ENCODE data around the gene SH3PXD2A. TPM values are rescaled to one million over a fixed set of nuclear protein-coding genes. Genes with fewer than 3 reads are reported as not detected.
"Not testable (repeated sequence)": the region's sequence is repeated elsewhere in the genome, so short reads cannot be mapped to it uniquely, and the experiment has no call there.

Gene SH3PXD2A
- total RNA-seq, 8 experiments from 2014 or later: 7.8 to 34.3 (median 12.8) TPM

GRCh38 chr10:103769176-103769575 lies 86.2 kb downstream of the SH3PXD2A start:
- WGBS, 10 experiments: 80 to 100% (median 97%) methylated on average over 1 to 10 of the region's 10 CpGs
- in situ Hi-C loops (cut with MboI; ENCODE audit: low pct_unique_long_range_greater_than_20kb in 2 of 9, low sequenced_read_pairs in 9 of 9, unreplicated experiment in 9 of 9): no loop called here
- Histone ChIP-seq H3K4me3 (no peak overlapping the region), H3K4me1 (replicated peaks in 1 of 2) (peaks cover 15 to 16% of the 10 kb centered on the region in 2 donors), H3K27ac (no peak overlapping the region)
- no peak for ATAC-seq (replicated peaks in 6 of 8)

- WGBS, 10 experiments: 63 to 100% (median 86%) methylated on average over 1 to 11 of the region's 11 CpGs; no CpG with 5 or more reads in 2 of the 10 experiments
- in situ Hi-C loops (cut with MboI; ENCODE audit: low pct_unique_long_range_greater_than_20kb in 2 of 9, low sequenced_read_pairs in 9 of 9, unreplicated experiment in 9 of 9): no loop called here
- peaks cover 16% of the 10 kb centered on the region in 2 donors for H3K4me1 ChIP-seq (replicated peaks in 1 of 2)
- no peak for ATAC-seq (replicated peaks in 6 of 8)
- no peak overlapping the region for H3K4me3 ChIP-seq
- no peak overlapping the region for H3K27ac ChIP-seq
These were observed 87.0 kb downstream of the SH3PXD2A start for GRCh38 chr10:103768345-103768744.

- ATAC-seq (replicated peaks in 6 of 8): no peak
- peaks cover 10 to 15% of the 10 kb centered on the region in 2 donors for H3K4me1 ChIP-seq (replicated peaks in 1 of 2)
- H3K4me3 ChIP-seq: no peak overlapping the region
- in situ Hi-C loops (cut with MboI; ENCODE audit: low pct_unique_long_range_greater_than_20kb in 2 of 9, low sequenced_read_pairs in 9 of 9, unreplicated experiment in 9 of 9): no loop called here
- WGBS, 10 experiments: 40 to 100% (median 43%) methylated on average over 1 of the region's 1 CpG; no CpG with 5 or more reads in 7 of the 10 experiments
- H3K27ac ChIP-seq: no peak overlapping the region
These were observed 87.6 kb downstream of the SH3PXD2A start for GRCh38 chr10:103767756-103768155.

DNA sequence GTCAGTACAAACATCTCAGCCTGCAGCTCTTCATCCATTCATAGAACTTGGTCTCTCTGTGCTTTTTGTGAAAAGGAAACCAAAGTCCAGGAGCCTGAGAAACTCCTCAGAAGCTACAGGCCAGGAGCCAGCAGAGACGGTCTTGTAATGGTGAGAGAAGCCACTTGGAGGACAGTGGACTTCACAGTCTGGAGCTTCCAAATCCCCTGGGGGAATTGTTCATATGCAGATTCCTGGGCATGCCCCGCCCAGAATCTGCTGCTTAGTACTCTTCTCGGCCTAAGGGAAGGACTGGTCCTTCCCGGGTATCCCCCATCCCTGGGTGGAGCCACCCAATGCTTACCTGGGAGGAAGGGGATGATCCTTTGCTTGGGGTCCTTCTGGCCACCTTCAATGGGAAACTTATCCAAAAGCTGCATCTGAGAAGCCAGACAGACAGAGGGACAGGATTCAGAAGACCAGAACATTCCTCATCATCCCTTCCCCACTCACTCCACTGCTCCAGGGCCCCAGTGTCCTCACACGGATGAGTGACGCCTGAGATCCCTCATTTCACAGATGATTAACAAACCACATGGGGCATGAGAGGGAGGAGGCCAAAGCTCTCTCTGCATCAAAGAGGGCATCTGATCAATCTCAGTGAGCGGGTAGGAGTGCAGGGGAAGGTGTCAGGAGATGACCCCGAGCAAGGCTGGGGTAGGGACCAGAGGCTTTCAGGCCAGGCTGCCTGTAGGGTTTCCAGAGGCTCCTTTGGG lies 88.4 kb downstream of the SH3PXD2A start:
- WGBS, 10 experiments: 62 to 90% (median 80%) methylated on average over 1 to 4 of the region's 8 CpGs; no CpG with 5 or more reads in 5 of the 10 experiments
- in situ Hi-C loops (cut with MboI; ENCODE audit: low pct_unique_long_range_greater_than_20kb in 2 of 9, low sequenced_read_pairs in 9 of 9, unreplicated experiment in 9 of 9): no loop called here
- ATAC-seq (replicated peaks in 6 of 8): peak in 3 of 8 experiments; percentile 85 to 91 (median 91)
- Histone ChIP-seq H3K4me1 (replicated peaks in 1 of 2) (peaks cover 5 to 6% of the 10 kb centered on the region in 2 donors), H3K4me3 (no peak overlapping the region), H3K27ac (no peak overlapping the region)

DNA sequence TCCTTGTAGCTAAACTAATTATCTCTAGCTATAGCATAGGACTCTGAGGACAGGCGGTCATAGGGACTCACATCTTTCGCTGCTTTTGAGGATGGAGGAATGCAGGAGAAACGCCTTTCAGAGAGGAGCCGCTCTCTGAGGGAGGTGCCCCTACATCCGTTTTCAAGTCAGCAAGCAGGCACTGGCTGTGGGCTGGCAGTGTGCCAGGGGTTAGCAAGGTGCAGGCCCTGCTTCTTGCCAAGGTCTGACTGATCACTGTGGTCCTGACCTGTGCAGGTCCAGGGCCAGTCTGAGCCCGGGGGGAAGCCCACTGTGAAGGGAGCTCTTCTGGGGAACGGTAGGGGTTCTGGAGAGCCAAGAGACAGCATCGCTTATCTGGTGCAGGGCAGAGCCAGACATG lies 89.4 kb downstream of the SH3PXD2A start:
- 54 to 100% (median 96%) methylated on average over 1 to 4 of the region's 8 CpGs; no CpG with 5 or more reads in 4 of the 10 experiments for WGBS, 10 experiments
- Histone ChIP-seq H3K27ac (no peak overlapping the region), H3K4me1 (replicated peaks in 1 of 2) (peaks cover 2 to 3% of the 10 kb centered on the region in 2 donors), H3K4me3 (no peak overlapping the region)
- ATAC-seq (replicated peaks in 6 of 8): no peak
- in situ Hi-C loops (cut with MboI; ENCODE audit: low pct_unique_long_range_greater_than_20kb in 2 of 9, low sequenced_read_pairs in 9 of 9, unreplicated experiment in 9 of 9): no loop called here

GRCh38 chr10:103765168-103765567 lies 90.2 kb downstream of the SH3PXD2A start:
- in situ Hi-C loops (cut with MboI; ENCODE audit: low pct_unique_long_range_greater_than_20kb in 2 of 9, low sequenced_read_pairs in 9 of 9, unreplicated experiment in 9 of 9): no loop called here

DNA sequence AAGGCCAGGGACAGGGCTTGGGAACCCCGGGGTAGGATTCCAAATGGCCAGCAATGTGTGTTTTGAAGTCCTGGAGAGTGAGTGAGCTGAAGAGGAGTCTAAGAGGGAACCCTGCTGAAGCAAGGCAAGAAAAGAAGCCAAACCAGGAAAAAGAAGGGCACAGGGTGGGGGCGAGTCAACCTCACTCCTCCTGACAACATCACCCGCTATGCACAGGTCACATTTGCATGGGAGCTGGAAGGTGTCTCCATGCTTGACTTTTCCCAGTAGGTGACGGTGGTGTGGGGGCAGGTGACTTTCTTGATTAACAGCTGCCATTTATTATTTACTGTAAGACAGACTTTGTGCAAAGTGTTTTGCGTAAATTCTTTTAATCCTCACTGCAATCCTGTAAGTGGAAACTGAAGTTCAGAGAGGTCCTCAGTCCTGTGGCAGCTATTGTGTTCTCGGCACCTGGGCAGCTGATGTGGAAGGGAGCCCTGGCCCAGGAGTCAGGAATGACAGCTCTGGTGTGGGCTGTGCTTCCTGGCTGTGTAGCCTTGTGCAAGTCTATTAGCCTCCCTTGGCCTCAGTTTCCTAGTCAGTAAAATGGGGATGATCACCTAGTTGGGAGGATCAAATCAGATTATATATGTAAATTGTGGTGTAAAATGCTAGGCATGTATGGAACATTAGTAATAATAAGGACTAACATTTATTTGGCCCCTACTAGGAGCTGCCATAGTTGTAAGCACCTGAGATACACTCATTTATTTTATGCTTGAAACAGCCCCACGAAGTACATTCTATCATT lies 90.9 kb downstream of the SH3PXD2A start:
- 60 to 100% (median 93%) methylated on average over 1 to 4 of the region's 7 CpGs for WGBS, 10 experiments
- no peak overlapping the region for H3K4me3 ChIP-seq
- ATAC-seq (replicated peaks in 6 of 8): no peak
- peaks cover 7 to 8% of the 10 kb centered on the region in 2 donors for H3K4me1 ChIP-seq (replicated peaks in 1 of 2)
- no peak overlapping the region for H3K27ac ChIP-seq
- in situ Hi-C loops (cut with MboI; ENCODE audit: low pct_unique_long_range_greater_than_20kb in 2 of 9, low sequenced_read_pairs in 9 of 9, unreplicated experiment in 9 of 9): no loop called here

More at GRCh38 chr10:103765168-103765567, 90.2 kb downstream of the SH3PXD2A start:
- no peak overlapping the region for H3K4me3 ChIP-seq
- WGBS, 10 experiments: 71 to 100% (median 92%) methylated on average over 1 to 2 of the region's 6 CpGs; no CpG with 5 or more reads in 3 of the 10 experiments
- ATAC-seq (replicated peaks in 6 of 8): no peak
- H3K4me1 ChIP-seq (replicated peaks in 1 of 2): peaks cover 2 to 3% of the 10 kb centered on the region in 2 donors
- H3K27ac ChIP-seq: no peak overlapping the region

GRCh38 chr10:103763374-103764202 lies 91.8 kb downstream of the SH3PXD2A start:
- 63 to 100% (median 82%) methylated on average over 1 to 3 of the region's 7 CpGs; no CpG with 5 or more reads in 4 of the 10 experiments for WGBS, 10 experiments
- Histone ChIP-seq H3K4me3 (no peak overlapping the region), H3K4me1 (replicated peaks in 1 of 2) (peaks cover 16% of the 10 kb centered on the region in 2 donors), H3K27ac (no peak overlapping the region)
- in situ Hi-C loops (cut with MboI; ENCODE audit: low pct_unique_long_range_greater_than_20kb in 2 of 9, low sequenced_read_pairs in 9 of 9, unreplicated experiment in 9 of 9): no loop called here
- ATAC-seq (replicated peaks in 6 of 8): peak in 4 of 8 experiments; percentile 29 to 50 (median 49)

- WGBS, 10 experiments: 92 to 100% (median 100%) methylated on average over 1 to 2 of the region's 2 CpGs; no CpG with 5 or more reads in 4 of the 10 experiments
- in situ Hi-C loops (cut with MboI; ENCODE audit: low pct_unique_long_range_greater_than_20kb in 2 of 9, low sequenced_read_pairs in 9 of 9, unreplicated experiment in 9 of 9): no loop called here
- Histone ChIP-seq H3K27ac (no peak overlapping the region), H3K4me1 (replicated peaks in 1 of 2) (peaks cover 16 to 18% of the 10 kb centered on the region in 2 donors), H3K4me3 (no peak overlapping the region)
- ATAC-seq (replicated peaks in 6 of 8): no peak
These were observed 92.5 kb downstream of the SH3PXD2A start for GRCh38 chr10:103762916-103763315.

DNA sequence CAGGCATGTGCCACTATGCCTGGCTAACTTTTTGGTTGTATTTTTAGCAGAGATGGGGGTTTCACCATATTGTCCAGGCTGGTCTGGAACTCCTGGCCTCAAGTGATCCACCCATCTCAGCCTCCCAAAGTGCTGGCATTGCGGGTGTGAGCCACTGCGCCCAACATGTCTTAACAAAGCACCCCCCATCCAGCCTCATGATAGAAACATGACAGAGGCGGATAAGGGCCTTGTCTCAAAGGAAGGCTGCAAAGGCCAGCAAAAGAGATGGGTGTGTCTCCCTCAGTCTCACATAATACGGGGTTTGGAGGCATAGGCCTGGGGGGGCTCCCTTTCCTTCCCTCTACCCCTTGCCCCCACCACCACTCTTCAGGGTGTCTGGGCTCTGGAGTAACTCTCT lies 93.2 kb downstream of the SH3PXD2A start:
- H3K27ac ChIP-seq: no peak overlapping the region
- 86% methylated on average over 1 of the region's 4 CpGs; no CpG with 5 or more reads in 9 of the 10 experiments for WGBS, 10 experiments

GRCh38 chr10:103761075-103761920 lies 94.1 kb downstream of the SH3PXD2A start:
- Histone ChIP-seq H3K4me3 (no peak overlapping the region), H3K27ac (no peak overlapping the region), H3K4me1 (replicated peaks in 1 of 2) (peaks cover 16 to 18% of the 10 kb centered on the region in 2 donors)
- in situ Hi-C loops (cut with MboI; ENCODE audit: low pct_unique_long_range_greater_than_20kb in 2 of 9, low sequenced_read_pairs in 9 of 9, unreplicated experiment in 9 of 9): no loop called here
- no peak for ATAC-seq (replicated peaks in 6 of 8)
- 36 to 100% (median 90%) methylated on average over 1 to 7 of the region's 7 CpGs; no CpG with 5 or more reads in 3 of the 10 experiments for WGBS, 10 experiments

More for the DNA sequence above, 93.2 kb downstream of the SH3PXD2A start:
- no peak for ATAC-seq (replicated peaks in 6 of 8)
- in situ Hi-C loops (cut with MboI; ENCODE audit: low pct_unique_long_range_greater_than_20kb in 2 of 9, low sequenced_read_pairs in 9 of 9, unreplicated experiment in 9 of 9): no loop called here
- Histone ChIP-seq H3K4me1 (replicated peaks in 1 of 2) (peaks cover 16 to 18% of the 10 kb centered on the region in 2 donors), H3K4me3 (no peak overlapping the region)

- peaks cover 16 to 18% of the 10 kb centered on the region in 2 donors for H3K4me1 ChIP-seq (replicated peaks in 1 of 2)
- 80 to 100% (median 100%) methylated on average over 1 to 3 of the region's 3 CpGs; no CpG with 5 or more reads in 1 of the 10 experiments for WGBS, 10 experiments
- ATAC-seq (replicated peaks in 6 of 8); H3K4me3 ChIP-seq; in situ Hi-C loops (cut with MboI; ENCODE audit: low pct_unique_long_range_greater_than_20kb in 2 of 9, low sequenced_read_pairs in 9 of 9, unreplicated experiment in 9 of 9); H3K27ac ChIP-seq: not testable (repeated sequence)
These were observed 95.1 kb downstream of the SH3PXD2A start for GRCh38 chr10:103760233-103760632.
